Activated naive CD8-positive, alpha-beta T cell (primary cell): ENCODE data around the gene AMELY.
"Not testable (repeated sequence)": the region's sequence is repeated elsewhere in the genome, so short reads cannot be mapped to it uniquely, and the experiment has no call there.

Source experiments
- H3K27ac Mint-ChIP-seq: one replicate; pipeline ENCODE4 v1.8.0; 2021; ENCODE audit warnings: mixed read lengths
- H3K27me3 Mint-ChIP-seq: one replicate; pipeline ENCODE4 v1.8.0; 2021; ENCODE audit warnings: mixed read lengths
- H3K36me3 Mint-ChIP-seq: one replicate; pipeline ENCODE4 v1.8.0; 2021; ENCODE audit warnings: mixed read lengths
- H3K4me1 Mint-ChIP-seq: one replicate; pipeline ENCODE4 v1.8.0; 2021; ENCODE audit warnings: low read depth, mixed read lengths
- H3K4me3 Mint-ChIP-seq: one replicate; pipeline ENCODE4 v1.8.0; 2021; ENCODE audit warnings: mild to moderate bottlenecking, mixed read lengths
- H3K9me3 Mint-ChIP-seq: one replicate; pipeline ENCODE4 v1.8.0; 2021; ENCODE audit warnings: low read depth, mixed read lengths

Gene AMELY

DNA sequence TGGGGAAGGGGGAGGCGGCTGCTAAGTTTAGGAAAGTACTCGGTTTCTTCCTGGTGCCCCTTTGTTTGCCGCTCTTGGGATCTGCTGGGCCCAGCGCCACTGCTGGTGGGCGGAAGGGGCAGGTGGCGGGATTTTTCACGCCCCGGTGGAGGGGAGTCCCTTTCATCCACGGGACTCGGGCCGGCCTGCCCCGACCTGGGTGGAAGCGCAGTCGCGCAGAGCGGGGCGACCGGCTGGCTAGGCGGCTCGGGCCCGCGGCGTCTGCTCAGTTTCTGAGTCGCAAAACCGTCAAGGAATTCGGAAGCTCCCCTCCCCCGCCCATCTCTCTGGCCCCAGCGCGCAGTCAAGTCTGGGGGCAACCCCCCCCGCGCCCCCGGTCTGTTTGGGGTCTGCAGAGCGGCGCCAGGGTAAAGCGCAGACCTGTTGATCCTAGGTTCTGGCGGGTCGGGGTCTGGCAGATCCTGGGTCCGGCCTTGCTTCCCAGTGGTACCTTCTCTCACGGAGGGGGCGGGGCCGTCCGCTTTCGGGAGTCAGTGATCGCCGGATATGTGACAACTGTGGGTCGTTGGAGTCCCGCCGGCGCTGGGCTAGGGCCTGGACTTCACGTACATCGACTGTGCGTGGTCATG lies at the start of gene AMELY:
AMELY (minus strand) TSS at position 500 of the 629 bp plus-strand sequence. CDS start 39,144 bp downstream, outside the sequence.
- peaks cover 12% of the 10 kb centered on the region for H3K27me3 Mint-ChIP-seq
- peak within 1 kb of the TSS; percentile 7 for H3K4me3 Mint-ChIP-seq
- H3K27ac Mint-ChIP-seq, result no peak within 1 kb of the TSS
- peaks cover 8% of the 10 kb centered on the region for H3K4me1 Mint-ChIP-seq
- no peaks in the 10 kb centered on the region for H3K9me3 Mint-ChIP-seq
- H3K36me3 Mint-ChIP-seq, result no peaks in the 10 kb centered on the region

DNA sequence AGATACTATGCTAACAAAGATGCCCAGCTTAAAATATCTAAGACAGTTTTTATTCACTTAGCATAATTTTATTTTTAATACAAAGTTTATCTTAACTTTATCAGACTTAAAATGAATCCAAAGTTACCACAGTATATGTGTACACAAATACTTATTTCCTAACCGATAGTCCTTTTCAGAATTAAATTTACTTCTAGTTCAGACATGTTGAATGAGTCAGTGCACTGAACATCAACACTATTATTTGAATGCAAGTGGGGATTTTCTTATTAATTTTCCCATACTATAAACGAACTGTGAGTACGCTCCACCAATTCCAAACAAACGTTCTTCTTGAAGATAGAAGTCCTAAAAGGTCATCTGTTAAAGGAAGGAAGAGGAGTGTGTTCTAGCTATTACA lies 38.4 kb upstream of the AMELY start:
- no peaks in the 10 kb centered on the region for H3K27me3 Mint-ChIP-seq
- no peaks in the 10 kb centered on the region for H3K4me1 Mint-ChIP-seq
- H3K27ac Mint-ChIP-seq, result no peak overlapping the region
- no peaks in the 10 kb centered on the region for H3K36me3 Mint-ChIP-seq
- no peaks in the 10 kb centered on the region for H3K9me3 Mint-ChIP-seq
- H3K4me3 Mint-ChIP-seq, result no peak overlapping the region

DNA sequence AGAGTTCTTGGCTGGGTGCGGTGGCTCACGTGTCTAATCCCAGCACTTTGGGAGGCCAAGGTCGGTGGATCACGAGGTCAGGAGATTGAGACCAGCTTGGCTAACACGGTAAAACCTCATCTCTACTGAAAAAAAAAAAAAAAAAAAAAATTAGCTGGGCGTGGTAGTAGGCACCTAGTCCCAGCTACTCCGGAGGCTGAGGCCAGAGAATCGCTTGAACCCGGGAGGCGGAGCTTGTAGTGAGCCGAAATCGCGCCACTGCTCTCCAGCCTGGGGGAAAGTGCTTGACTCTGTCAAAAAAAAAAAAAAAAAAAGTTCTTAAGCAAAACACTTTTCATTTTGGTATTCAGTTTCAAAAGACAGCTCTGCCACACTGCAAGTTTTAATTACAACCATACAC lies 36.8 kb upstream of the AMELY start:
- Mint-ChIP-seq H3K36me3 (no peaks in the 10 kb centered on the region), H3K4me3 (no peak overlapping the region), H3K27me3 (no peaks in the 10 kb centered on the region), H3K27ac (no peak overlapping the region), H3K9me3 (no peaks in the 10 kb centered on the region), H3K4me1 (no peaks in the 10 kb centered on the region)

DNA sequence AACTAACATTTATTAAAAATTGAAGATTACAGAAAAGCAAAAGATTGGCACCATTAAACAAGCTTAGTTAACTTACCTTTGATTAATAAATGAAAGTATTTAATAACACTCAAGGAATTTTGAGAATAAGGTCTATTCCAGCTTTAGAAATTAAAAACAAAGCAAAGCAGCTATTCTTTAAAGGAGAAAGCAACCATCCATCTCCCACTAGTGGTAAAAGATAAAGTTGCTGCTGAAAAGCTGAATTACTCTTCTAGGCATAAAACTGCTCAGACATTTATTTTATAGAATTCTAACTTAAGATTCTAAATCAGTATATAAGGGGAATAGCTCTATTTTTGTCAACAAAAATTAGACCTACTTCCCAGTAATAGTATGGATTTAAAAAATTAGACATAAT lies 36.1 kb upstream of the AMELY start:
- no peak overlapping the region for H3K27ac Mint-ChIP-seq

DNA sequence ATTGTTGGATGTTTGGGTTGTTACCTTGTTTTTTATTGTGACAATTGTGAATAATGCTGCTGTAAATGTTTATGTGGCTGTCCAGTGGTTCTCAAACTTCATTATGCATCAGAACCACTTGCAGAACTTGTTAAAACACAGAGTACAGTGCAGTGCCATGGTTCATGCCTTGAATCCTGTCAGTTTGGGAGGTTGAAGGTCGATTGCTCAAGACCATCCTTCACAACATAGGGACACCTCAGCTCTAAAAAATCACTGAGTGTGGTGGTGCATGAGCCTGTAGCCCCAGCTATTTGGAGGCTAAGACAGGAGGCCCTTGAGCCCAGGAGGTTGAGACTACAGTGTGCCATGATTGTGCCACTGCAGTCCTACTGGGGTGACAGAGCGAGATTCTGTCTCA lies 23.9 kb upstream of the AMELY start:
- H3K4me1 Mint-ChIP-seq, result no peaks in the 10 kb centered on the region
- H3K27ac Mint-ChIP-seq, result no peak overlapping the region
- H3K9me3 Mint-ChIP-seq, result no peaks in the 10 kb centered on the region

More for the DNA sequence above, 36.1 kb upstream of the AMELY start:
- no peaks in the 10 kb centered on the region for H3K36me3 Mint-ChIP-seq
- no peak overlapping the region for H3K4me3 Mint-ChIP-seq
- no peaks in the 10 kb centered on the region for H3K27me3 Mint-ChIP-seq
- H3K9me3 Mint-ChIP-seq, result no peaks in the 10 kb centered on the region
- H3K4me1 Mint-ChIP-seq, result no peaks in the 10 kb centered on the region

DNA sequence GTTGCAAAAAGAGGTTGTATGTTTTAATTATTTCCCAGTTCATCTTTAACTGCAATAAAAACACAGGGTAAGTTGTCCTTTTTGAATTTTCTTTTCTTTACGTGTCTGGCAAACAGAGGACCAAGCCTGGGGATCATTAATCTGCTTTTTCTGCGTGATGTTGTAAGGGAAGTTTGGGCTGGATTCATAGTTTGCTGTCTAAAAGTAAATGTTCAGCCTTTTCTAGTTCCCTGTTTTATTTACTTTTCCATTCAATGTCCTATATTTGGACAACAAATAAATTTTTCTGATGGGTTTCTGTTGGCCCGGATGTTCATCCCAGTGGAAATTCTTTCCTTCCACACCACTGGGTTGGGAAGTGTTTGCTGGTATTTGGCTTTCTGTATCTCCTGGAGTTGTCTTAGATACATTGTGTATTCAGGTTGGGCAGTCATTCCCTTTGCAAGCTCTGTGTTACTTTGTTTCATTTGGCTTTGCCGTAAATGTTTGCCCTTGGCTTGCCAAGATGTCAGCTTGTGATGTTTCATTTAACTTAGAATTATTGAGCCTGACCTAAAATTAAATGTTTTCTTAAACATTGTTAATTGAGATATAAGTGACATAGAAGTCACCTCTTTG lies 20.3 kb upstream of the AMELY start:
- no peak overlapping the region for H3K27ac Mint-ChIP-seq

More for the DNA sequence above, 23.9 kb upstream of the AMELY start:
- Mint-ChIP-seq H3K36me3 (no peaks in the 10 kb centered on the region), H3K4me3 (no peak overlapping the region), H3K27me3 (no peaks in the 10 kb centered on the region)

GRCh38 chrY:6929237-6929636 lies 17.7 kb upstream of the AMELY start:
- no peaks in the 10 kb centered on the region for H3K4me1 Mint-ChIP-seq
- H3K36me3 Mint-ChIP-seq, result no peaks in the 10 kb centered on the region
- no peak overlapping the region for H3K4me3 Mint-ChIP-seq
- no peak overlapping the region for H3K27ac Mint-ChIP-seq
- H3K27me3 Mint-ChIP-seq, result no peaks in the 10 kb centered on the region
- no peaks in the 10 kb centered on the region for H3K9me3 Mint-ChIP-seq

More for the DNA sequence above, 20.3 kb upstream of the AMELY start:
- Mint-ChIP-seq H3K27me3 (no peaks in the 10 kb centered on the region), H3K9me3 (no peaks in the 10 kb centered on the region), H3K4me1 (no peaks in the 10 kb centered on the region), H3K4me3 (no peak overlapping the region), H3K36me3 (no peaks in the 10 kb centered on the region)

- Mint-ChIP-seq H3K27me3 (no peaks in the 10 kb centered on the region), H3K4me3 (no peak overlapping the region), H3K27ac (no peak overlapping the region), H3K9me3 (no peaks in the 10 kb centered on the region), H3K36me3 (no peaks in the 10 kb centered on the region), H3K4me1 (no peaks in the 10 kb centered on the region)
Observed at GRCh38 chrY:6928265-6928664, 16.7 kb upstream of the AMELY start.

DNA sequence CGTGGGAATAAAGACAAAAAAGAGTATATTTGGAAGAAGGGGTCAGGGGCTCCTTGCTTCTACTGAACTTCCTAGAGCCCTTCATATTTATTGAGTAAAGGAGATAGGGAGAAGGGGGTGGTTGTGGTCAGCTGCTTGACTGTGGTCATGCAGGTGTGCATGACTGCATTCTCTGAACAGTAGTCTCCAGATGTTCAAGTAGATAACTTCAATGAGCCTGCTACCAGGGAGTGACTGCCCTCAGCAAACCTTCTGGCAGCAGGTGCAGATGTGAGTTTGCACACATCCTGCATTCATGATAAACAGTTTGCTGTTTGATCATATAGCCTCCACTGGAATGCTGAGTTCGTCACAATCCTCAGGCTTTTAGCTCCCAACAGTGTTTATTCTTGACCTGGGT lies 9.5 kb upstream of the AMELY start:
- Mint-ChIP-seq H3K27ac (no peak overlapping the region), H3K36me3 (no peaks in the 10 kb centered on the region), H3K9me3 (no peaks in the 10 kb centered on the region), H3K4me1 (no peaks in the 10 kb centered on the region), H3K27me3 (no peaks in the 10 kb centered on the region), H3K4me3 (no peak overlapping the region)

- Mint-ChIP-seq H3K27ac (no peak overlapping the region), H3K4me1 (peaks cover 8% of the 10 kb centered on the region), H3K36me3 (no peaks in the 10 kb centered on the region), H3K4me3 (no peak overlapping the region), H3K27me3 (peaks cover 12% of the 10 kb centered on the region), H3K9me3 (no peaks in the 10 kb centered on the region)
Observed at GRCh38 chrY:6913362-6913761, 1.8 kb upstream of the AMELY start.

DNA sequence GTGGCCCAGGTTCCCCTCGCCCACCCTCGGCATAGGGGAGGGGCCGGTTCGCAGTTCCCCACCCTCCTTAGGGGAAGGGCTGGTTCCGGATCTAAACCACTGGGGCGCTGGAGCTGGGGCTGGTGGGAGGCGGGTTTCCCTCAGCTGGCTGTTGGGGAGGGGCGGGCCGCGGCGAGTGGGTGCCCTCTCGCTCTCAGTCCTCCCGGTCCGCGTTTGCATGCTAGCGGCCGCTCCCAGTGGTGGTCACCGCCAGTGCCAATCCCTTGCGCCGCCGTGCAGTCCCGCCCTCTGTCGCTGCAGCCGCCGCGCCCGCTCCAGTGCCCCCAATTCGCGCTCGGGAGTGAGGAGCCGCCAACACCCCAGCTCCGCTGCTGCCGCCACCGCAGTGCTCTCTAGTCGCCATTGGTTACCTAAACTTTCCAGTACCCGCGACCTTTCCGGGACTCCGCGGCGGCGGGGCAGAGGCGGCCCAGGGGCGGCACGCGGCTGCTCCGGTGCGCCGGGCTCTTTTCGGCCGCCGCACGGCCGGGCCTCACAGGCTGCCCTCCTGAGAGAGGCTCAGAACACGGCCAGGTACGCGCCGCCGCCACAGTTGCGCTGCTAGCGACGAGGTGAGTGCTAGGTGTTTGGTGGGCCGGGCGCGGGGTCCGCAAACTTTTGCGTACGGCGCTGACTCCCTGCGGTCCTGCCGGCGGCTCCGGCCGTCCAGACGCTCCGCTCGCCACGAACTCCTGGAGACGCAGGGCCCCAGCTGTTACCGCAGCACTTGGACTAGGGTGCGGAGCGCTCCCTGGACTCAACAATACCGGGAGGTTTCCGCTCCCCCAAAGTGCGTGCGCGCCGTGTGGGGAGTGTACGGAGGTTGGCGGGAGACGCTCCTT lies 940 bp downstream of the AMELY start, which contains the start of gene TBL1Y:
TBL1Y (plus strand) TSS at position 326 of the 881 bp plus-strand sequence. CDS start 114,388 bp downstream, outside the sequence.
- peaks cover 12% of the 10 kb centered on the region for H3K27me3 Mint-ChIP-seq
- H3K9me3 Mint-ChIP-seq, result no peaks in the 10 kb centered on the region

DNA sequence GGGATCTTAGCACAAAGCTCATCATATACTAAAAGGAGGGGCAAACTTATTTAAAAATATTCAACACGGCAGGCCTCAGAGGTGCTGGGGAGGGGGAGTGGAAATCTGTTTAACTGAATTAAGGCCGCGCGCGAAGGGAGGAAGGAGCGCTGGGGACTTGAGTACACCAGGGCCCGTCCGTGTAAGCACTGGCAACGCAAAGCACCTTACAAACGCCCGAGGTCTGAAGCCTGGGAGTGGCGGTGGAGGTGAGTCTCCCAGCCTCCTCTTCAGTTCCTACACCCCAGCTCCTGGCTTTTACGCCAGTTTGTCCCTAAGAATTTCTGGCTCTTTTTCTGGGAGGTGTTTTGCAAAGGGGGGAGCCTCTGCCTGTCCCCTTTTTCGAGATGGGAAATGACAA lies 1.7 kb downstream of the AMELY start:
- Mint-ChIP-seq H3K4me3 (peak overlapping the region; percentile 40), H3K9me3 (no peaks in the 10 kb centered on the region), H3K27ac (no peak overlapping the region), H3K27me3 (peaks cover 12% of the 10 kb centered on the region), H3K4me1 (peaks cover 8% of the 10 kb centered on the region), H3K36me3 (no peaks in the 10 kb centered on the region)

More for the DNA sequence above, 940 bp downstream of the AMELY start, which contains the start of gene TBL1Y:
- no peaks in the 10 kb centered on the region for H3K36me3 Mint-ChIP-seq
- peaks cover 8% of the 10 kb centered on the region for H3K4me1 Mint-ChIP-seq
- peak within 1 kb of the TSS; percentile 40 for H3K4me3 Mint-ChIP-seq
- no peak within 1 kb of the TSS for H3K27ac Mint-ChIP-seq

- Mint-ChIP-seq H3K27me3 (peaks cover 12% of the 10 kb centered on the region), H3K36me3 (no peaks in the 10 kb centered on the region), H3K4me3 (peak overlapping the region; percentile 58)
Observed at GRCh38 chrY:6909118-6909521, 2.4 kb downstream of the AMELY start.

DNA sequence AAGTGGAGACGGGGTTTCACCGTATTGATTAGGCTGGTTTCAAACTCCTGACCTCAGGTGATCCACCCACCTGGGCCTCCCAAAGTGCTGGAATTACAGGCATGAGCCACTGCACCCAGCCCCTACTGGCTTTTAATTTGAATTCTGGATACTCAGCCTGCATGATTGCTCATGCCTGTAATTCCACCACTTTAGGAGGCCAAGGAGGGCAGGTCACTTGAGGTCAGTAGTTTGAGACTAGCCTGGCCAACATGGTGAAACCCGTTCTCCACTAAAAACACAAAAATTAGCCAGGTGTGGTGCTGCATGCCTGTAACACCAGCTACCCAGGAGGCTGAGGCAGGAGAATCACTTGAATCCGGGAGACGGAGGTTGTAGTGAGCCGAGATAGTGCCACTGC lies 3.5 kb downstream of the AMELY start:
- not testable (repeated sequence) for H3K36me3 Mint-ChIP-seq, H3K27me3 Mint-ChIP-seq, H3K27ac Mint-ChIP-seq, H3K9me3 Mint-ChIP-seq, H3K4me3 Mint-ChIP-seq, H3K4me1 Mint-ChIP-seq

More at GRCh38 chrY:6909118-6909521, 2.4 kb downstream of the AMELY start:
- H3K9me3 Mint-ChIP-seq, result no peaks in the 10 kb centered on the region
- no peak overlapping the region for H3K27ac Mint-ChIP-seq
- H3K4me1 Mint-ChIP-seq, result peaks cover 8% of the 10 kb centered on the region

- H3K27ac Mint-ChIP-seq, result no peak overlapping the region
- H3K4me3 Mint-ChIP-seq, result no peak overlapping the region
- peaks cover 8% of the 10 kb centered on the region for H3K4me1 Mint-ChIP-seq
- H3K9me3 Mint-ChIP-seq, result no peaks in the 10 kb centered on the region
- no peaks in the 10 kb centered on the region for H3K36me3 Mint-ChIP-seq
- H3K27me3 Mint-ChIP-seq, result peaks cover 7% of the 10 kb centered on the region
Observed at GRCh38 chrY:6907591-6907990, 4.0 kb downstream of the AMELY start.
